NB4 (cell line): ENCODE results near the gene MESP2.

Source experiments
- CTCF ChIP-seq: IDR thresholded peaks from one replicate; pipeline ENCODE4 v1.5.1; 2012; ENCODE audit warnings: low read depth, low read length
- MAX ChIP-seq: IDR thresholded peaks from 2 replicates; pipeline ENCODE4 v1.6.1; 2011; ENCODE audit warnings: low read depth, low read length
- POLR2A ChIP-seq: IDR thresholded peaks from 2 replicates; pipeline ENCODE4 v1.6.1; 2011; ENCODE audit warnings: mild to moderate bottlenecking; ENCODE audit not compliant: insufficient read length; ENCODE audit errors: extremely low read depth

GRCh38 chr15:89792106-89792805 is 16.1 kb downstream of the MESP2 start:
- TF ChIP-seq CTCF (no peak), POLR2A (no peak), MAX (no peak)
